HuH-7.5 (cell line): ENCODE data around the gene PTPRN2.

Experiments
- DNase-seq: peaks from one replicate; pipeline ENCODE4 v3.0.0; 2011; ENCODE audit warnings: low spot score

The PTPRN2 gene

DNA sequence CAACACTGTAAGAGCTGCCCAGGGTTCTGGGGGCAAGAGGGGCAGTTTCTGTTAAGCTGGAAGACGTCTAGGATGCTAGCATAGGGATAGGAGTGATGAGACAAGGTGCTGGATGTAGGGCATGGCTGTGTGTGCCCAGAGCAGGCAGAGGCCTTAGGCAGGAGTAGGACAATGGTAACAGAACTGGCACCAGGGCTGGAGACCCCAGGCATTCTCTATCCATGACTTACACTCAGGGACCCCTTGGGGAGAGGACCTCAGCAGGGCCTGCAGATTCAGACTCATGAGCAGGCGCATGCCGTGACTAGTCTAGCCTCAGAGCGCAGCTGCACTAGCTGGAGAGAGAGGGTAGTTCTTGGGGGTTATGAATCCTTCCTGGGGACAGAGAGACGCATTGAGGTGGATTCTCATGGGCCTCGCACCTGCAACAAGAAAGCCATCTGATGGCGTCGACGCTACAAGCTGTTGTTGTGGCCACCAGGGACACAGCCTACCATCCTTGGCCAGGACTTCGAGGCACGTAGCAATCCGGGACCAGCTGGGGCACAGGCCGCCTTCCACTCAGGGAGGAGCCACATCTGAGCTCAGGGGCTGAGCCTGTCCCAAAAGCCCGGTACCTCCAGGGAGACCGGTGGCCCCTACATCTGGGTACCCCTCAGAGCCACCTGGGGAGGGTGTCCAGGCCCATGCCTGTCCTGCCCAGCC, 474.1 kb downstream of the PTPRN2 start:
- no peak for DNase-seq

DNA sequence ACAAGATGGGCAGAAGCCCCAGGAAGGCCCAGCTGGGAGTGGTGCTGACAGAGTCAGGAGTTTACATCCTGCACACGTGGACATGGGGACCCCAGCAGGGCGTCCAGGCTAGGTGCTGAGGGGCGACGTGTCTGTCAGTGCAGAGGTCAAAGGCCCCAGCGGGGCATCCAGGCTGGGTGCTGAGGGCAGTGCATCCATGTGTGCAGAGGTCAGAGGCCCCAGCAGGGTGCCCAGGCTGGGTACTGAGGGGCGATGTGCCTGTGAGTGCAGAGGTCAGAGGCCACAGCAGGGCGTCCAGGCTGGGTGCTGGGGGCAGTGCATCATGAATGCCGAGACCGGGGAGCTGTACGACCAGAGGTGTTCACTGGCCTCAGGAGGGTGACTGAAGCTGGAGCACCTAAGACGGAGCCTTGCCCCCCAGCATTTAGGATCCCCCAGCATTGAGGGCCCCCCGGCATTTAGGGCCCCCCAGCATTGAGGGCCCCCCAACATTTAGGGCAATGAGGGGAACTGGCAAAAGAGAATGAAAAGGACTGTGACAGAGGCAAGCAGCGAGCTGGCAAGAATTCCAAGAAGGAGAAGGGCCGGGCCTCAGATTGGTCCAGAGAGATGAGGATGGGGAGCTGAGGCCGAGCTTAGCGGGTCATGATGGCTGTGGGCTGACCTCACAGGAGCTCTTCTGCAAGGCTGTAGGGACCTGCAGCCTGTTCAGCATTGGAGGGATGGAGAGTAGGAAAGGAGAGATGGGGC, 474.9 kb downstream of the PTPRN2 start:
- no peak for DNase-seq

DNA sequence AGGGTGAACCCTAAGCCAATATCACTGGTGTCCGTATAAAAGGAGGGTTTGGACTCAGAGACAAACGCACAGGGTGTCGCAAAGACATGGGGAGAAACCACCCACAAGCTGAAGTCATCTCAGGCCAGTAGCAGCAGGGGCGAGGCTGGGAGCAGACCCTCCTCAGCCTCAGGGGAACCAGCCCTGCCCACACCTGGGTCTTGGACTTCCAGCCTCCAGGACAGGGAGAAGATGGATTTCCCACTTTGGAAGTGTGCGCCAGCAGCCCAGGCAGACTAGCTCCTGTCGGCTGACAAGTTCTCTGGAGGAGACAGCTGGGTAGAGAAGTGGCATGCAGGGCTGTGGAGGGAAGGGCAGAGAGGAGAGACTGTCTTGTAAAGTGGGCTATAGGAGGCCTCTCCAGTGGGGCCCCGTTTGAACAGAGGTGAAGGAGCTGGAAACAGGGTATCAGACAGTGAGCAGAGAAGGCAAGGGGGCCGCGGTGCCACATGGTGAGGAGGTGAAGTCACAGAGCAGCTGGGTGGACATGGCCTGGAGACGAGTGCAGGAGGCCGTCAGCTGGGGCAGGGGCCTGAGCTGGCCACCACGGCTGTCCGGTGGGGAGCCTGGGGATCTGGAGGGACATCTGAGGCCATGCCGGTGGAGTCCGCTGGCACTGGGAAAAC, 475.6 kb downstream of the PTPRN2 start:
- no peak for DNase-seq

DNA sequence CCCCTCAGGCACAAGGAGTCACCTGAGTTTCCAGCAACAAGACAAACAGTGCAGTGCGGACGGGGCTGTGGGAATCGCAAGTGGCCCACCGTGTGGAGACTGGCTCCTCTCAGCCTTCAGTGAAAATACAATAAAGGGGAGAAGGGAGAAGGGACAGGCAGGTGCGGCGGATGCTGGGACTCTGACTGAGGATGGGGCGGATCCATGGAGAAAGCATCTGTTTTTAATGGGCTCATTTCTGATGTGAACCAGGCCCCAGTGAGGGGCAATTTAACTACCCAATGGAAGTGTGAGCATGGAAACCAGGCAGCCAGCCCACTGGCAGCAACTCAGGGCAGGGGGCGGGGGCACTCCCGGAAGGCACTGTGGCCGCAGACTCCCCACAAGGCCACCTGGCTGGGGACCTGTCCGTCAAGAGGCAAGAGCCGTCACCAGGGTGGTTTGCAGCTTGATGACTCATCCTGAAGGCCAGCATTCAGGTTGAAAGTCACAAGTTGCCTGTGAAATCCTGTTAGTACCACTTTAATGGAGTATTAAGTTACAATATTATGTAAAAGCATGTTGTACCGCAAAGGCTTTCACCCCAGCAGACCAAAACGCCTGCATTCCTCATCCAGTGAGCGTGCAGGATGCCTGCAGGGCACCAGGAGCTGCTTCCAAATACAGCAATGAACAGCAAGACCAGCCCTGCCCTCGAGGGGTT, 476.4 kb downstream of the PTPRN2 start:
- DNase-seq: no peak

DNA sequence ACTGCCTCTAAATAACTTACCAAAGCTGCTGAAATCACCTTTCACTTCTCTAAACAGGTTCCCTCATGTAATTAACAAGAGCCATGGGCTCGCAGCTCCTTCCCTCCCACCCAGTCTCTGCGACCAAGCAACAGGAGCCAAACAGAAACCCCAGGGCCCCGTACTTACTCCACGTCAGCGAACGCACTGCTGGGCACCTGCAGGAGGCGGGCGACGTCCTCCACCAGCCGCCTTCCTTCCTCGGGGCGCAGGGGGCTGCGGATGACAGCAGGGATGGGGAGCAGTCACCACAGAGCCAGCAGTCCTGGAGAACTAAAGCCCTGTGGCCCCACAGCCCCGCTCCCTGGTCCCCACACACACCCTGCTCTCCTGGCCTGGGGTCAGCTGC, 477.0 kb downstream of the PTPRN2 start:
- DNase-seq: no peak

DNA sequence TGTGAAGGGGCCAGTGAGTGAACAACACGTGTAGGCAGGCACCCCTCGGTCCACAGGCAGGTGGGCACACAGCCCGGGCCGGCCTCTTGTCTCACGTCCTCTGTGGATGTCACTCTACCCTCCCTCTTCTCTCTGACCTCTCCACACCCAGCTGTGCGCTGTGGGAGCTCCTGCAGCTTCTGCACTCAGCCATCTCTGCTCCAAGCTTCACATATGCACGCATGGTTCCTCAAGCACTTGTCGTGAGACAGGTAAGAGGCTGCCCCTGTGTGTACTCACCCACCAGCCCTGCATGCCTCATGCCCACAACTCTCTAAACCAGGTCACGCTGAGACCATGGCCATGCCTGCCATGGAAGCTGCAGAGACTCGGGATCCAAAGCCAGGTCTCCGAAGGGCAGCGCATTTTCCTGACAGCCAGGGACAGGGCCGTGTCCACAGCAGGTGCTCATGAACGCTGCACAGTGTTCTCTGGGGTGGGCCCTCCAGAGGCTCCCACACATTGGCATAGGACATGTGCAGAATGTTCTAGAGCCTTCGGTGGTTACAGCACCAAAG, 477.5 kb downstream of the PTPRN2 start:
- DNase-seq: no peak

DNA sequence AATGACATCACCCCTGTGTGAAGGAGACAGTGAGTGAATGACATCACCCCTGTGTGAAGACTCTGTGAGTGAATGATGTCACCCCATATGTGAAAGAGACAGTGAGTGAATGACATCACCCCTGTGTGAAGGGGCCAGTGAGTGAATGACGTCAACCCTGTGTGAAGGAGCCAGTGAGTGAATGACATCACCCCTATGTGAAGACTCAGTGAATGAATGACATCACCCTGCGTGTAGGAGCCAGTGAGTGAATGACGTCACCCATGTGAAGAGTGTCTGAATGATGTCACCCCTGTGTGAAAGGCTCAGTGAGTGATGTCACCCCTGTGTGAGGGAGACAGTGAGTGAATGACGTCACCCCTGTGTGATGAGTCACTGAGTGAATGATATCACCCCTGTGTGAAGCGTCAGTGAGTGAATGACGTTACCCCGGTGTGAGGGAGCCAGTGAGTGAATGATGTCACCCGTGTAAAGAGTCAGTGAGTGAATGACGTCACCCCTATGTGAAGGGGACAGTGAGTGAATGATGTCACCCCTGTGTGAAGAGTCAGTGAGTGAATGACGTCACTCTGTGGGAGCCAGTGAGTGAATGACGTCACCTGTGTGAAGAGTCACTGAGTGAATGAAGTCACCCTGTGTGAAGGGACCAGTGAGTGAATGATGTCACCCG, 478.1 kb downstream of the PTPRN2 start:
- no peak for DNase-seq

DNA sequence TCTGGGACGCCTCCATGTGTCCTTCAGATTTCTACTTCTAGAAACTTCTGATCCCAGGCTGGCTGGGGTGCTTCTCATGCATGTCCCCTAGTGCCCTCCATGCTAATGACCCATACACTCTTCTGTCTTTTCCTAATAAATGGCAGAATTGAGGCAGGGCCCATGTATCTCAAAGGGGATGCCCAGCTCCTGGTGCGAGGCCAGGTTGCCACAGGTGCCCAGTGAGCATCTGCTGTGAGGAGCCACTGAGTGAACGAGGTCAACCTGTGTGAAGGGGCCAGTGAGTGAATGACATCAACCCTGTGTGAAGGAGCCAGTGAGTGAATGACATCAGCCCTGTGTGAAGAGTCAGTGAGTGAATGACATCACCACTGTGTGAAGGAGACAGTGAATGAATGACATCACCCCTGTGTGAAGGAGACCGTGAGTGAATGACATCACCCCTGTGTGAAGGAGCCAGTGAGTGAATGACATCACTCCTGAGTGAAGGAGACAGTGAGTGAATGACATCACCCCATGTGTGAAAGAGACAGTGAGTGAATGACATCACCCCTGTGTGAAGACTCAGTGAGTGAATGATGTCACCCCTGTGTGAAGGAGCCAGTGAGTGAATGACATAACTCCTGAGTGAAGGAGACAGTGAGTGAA, 478.9 kb downstream of the PTPRN2 start:
- no peak for DNase-seq

DNA sequence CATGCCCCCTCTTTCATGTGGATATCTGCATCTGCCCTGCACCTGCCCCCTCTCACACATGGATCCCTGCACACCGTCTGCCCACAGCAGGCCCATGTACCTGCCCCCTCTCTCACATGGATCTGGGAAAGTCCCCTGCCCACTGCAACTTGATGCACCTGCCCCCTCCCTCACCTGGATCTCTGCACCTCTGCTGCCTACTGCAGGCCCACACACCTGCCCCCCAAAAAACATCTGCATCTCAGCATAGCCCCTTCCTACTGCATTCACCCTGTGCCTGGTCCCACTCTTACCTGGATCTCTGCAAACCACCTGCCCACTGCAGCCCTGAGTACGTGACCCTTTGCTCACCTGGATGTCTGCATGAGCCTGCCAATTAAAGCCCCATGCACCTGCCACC, 479.8 kb downstream of the PTPRN2 start:
- no peak for DNase-seq

DNA sequence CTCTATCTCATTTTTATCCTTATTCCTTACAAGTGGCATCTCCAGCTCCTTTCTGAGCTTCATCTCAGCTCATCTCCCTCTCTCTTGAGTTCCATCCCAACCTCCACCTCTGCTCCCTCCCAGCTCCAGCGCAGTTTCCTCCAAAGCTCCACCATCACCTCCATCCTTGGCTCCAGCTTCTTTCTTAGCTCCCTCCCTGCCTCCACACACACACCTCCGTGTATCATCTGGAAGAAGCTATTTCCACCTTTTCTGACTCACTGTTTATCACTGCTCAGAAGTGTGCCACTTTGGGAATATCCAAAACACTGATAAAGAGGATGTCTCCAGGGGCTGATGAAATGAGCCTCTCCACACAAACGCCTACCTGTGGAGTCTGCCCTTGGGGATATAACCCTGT, 481.4 kb downstream of the PTPRN2 start:
- DNase-seq: no peak

DNA sequence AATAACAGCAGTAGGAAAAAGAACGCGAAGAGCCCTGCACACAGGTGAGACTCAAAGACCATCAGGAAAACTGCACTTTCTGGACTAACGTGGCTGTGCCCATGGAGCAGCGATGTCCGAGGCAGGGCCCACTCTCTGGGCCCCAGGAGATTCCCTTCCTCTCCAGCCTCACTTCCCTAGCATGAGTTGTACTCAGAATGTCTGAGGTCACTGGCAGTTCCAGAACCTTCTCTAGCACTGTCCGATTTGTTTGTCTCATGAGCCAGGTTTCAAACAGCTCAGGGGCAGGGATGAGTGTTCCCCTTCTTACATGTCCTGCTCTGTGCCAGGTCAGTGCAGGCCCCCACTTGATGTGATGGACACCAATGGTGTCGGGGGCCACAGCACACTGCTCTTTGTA, 484.2 kb downstream of the PTPRN2 start:
- no peak for DNase-seq

DNA sequence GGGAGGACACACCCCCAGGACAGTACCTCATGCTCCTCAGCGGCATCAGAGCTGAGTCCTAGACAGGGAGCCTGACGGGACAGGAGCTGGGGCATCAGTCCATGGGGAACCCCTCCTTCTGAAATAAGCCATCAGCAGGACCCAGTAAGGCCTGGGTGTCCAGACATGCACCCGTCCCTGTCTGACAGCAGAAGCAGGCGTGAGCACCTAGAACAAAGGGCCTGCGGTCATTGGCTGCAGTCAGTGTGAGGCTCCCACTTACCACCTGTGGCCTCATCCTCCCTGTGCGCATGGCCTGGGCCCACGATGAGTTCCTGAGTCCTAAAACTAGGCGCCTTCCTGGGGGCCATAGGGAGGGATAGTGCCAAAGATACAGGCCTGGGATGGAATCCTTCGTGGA, 484.7 kb downstream of the PTPRN2 start:
- DNase-seq: no peak

DNA sequence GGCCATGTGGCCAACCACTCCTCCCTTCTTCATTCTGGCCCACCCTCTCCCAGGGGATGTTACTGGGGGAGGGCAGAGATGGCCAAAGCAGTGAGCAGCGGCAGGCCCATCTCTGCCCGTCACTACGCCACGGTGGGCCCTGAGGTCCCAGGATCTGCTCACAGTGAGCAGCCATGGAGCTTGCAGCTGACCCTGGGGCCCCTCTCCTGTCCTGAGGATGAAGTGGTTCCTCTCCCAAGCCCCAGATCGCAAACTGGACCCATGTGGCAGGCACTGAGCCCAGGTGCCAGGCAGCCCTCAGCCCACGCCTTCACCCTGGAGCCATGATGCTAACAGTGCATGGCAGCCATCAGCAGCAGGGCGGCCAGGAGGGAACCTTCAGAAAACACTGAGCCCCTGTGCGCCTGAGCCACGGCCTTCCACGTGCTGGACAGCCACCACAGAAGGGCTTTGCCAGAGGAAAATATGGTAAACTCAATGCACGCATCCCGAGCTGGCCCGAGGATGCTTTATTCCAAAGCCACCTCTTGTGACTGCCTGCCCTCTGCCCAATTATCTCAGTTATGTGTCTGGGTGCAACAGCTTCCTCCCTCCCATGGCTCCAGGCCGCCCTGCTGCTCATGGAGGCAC, 485.7 kb downstream of the PTPRN2 start:
- DNase-seq: no peak

DNA sequence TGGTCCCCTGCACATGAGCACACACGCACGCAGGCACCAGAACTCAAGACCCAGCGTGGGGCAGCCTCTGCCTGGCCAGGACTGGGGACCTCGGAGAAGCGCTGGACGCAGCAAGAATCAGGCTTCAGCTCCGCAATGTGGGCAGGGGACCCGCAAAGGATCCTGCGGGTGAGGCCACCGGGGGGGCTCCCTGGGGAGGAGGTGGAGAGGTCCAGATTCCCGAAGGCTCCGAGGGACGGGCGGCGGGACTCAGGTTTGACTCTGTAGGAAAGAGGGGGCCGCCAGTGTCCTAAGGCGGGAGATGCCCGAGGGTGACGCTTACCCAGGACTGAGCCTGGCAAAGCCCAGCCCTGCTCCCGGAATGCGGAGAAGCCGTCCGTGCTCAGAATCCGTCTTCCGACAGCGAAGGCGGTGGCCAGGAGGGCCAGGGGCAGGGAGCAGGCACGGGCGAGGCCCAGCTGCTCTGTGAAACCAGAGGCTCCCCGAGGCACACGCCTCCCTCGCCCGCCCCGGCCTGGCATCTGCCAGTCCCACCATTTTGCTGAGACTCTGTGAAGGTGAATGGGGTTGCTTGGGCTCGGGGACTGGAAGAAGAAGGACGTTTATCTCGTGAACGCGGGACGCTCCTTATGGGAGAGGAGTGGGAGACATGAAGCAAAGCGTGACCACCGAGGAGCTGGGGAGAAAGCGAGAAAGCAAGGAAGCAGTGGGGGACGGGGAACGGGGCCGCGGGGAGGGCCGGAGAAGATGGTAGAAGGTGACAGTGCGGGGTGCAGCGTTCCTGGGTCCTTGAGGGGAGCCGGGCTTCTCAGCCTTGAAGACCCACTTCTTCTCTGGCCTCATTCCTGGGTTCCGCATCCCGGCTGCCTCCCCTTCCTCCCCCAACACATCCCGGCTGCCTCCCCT, 489.2 kb downstream of the PTPRN2 start:
- no peak for DNase-seq

DNA sequence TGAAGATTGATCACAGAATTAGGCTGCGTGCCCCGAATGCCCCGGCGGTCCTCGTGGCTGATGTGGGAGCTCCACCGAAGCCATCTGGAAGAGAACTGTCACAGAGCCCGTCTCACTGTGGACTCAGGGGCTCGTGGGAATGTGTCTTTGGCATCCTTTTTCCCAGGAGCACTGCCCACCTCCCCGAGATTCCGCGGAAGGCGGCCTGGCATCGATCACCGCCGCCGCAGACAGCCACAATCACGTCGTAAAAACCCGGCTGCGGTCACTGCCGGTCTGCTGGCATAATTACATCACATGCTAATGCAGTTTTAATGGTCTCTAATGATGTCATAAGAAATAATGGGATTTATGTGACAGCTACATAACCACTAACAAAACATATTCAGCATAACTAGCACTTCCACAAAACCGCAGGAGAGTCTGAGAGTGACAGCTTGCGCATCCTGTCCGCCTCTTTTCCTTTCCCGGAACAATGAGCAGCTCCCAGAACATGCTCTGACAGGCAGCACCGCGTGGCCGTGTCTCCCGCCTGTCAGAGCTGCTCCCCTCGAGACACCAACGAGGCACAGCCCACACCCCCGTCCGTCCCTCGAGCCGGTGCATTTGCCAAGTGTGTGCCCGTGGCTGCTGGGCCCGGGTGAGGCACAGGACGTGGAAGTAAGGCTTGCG, 490.0 kb downstream of the PTPRN2 start:
- no peak for DNase-seq

DNA sequence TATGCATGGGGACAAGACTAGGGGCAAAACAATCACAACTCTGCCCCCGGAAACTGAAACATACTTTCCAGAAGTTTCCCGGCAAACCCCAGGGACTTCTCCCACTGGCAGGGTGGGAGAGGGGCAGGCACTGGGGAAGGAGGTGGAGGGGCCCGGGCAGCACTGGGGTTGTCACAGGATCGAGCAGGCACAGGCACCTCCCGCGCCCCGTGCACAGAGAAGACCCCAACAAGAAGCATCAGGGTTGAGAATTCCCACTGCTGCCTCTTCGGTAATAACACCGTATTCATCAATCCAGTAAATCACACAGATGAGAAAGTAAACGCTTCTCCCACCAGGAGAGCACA, 490.5 kb downstream of the PTPRN2 start:
- DNase-seq: no peak

DNA sequence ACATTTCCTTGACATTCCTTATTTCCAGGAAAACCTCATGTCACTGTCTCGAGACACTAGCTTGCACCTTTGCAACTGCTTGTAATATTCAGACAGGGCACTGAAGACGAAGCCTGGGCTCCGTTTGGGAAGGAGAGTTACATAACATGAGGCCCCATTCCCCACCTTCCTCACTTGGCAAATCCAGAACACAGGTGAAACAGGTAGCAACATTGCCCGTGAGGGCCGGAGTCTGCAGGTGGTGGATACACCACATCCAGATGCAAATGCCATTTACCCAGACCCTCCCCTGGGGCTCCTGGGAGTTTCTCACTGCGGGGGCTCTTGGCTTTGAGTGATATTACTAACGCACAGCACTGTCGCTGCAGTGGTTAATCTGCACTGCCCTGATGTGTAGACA, 491.0 kb downstream of the PTPRN2 start:
- DNase-seq: no peak

DNA sequence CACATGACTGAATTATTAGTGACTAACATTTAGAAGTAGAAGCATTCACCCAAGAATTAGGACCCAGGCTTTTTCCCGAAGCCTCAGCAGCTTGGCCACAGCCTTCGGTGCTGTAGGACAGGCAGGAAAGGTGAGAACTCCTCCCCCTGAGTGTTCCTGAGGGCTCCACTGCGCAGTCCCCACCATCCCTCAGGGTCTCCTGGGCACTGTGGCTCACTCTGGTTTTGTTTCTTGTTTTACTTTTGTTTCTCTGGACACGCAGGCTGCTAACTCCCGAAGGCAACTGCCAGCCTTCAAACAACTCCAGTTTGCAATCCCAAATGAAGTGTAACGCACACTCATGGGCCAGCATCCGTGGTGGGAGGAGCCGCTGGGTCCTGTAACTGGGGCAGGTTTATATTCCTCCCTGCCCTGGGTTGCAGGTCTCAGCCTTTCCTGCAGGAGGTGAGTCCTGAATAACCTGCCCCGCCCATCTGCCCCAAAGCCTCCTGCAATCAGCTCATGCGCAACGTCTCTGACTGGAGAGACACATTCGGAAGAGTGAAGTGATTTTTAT, 492.9 kb downstream of the PTPRN2 start:
- DNase-seq: no peak

DNA sequence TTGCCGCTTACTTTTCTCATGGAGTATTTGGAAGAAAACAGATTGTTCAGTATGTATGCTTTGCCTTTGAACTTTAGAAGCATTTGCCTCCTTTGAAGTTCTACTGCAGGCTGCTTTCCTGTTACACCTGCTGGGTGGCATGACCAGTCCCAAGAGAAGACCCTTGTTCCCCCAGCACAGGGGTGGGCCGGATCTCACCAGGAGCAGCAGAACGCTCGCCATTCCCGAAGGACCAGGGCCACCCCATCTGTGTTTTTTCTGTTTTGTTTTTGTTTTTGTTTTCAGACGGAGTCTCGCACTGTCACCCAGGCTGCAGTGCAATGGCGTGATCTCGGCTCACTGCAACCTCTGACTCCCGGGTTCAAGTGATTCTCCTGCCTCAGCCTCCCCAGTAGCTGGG, 493.6 kb downstream of the PTPRN2 start:
- no peak for DNase-seq
